Testis (tissue), 3 donors: ENCODE data around the gene EME1. TPM values are rescaled to one million over a fixed set of nuclear protein-coding genes. Genes with fewer than 3 reads are reported as not detected.

Experiments used
- DNase-seq: peaks from one replicate; pipeline ENCODE4 v3.0.0-alpha.2; 2019
- H3K27ac ChIP-seq, 2 donors: fragments of 200-600 bp; sonication (generic); one replicate each; pipeline ENCODE4 v1.5.1; 2019
- H3K27me3 ChIP-seq: fragments of 200-600 bp; sonication (generic); one replicate; pipeline ENCODE4 v1.5.1; 2019
- H3K36me3 ChIP-seq: fragments of 200-600 bp; sonication (generic); one replicate; pipeline ENCODE4 v1.5.1; 2017; ENCODE audit warnings: low read depth; ENCODE audit errors: missing control alignments
- H3K4me1 ChIP-seq: fragments of 200-600 bp; sonication (generic); one replicate; pipeline ENCODE4 v1.5.1; 2019
- H3K4me3 ChIP-seq, 2 donors: fragments of 200-600 bp; sonication (generic); one replicate each; pipeline ENCODE4 v1.5.1; 2017 to 2019
- H3K9me3 ChIP-seq: fragments of 200-600 bp; sonication (generic); one replicate; pipeline ENCODE4 v1.5.1; 2017
- CTCF ChIP-seq, 3 experiments: fragments of 450-650 bp in 2 of 3; fragments of 200-600 bp in 1 of 3; sonication (generic) in 1 of 3; IDR thresholded peaks; one replicate each; pipeline ENCODE4 v1.5.1; 2016 to 2019; ENCODE audit warnings: antibody characterized with exemption in 3 of 3, mild to moderate bottlenecking in 2 of 3, moderate library complexity in 1 of 3
- POLR2A ChIP-seq: fragments of 450-650 bp; IDR thresholded peaks from one replicate; pipeline ENCODE4 v1.6.1; 2017; ENCODE audit warnings: antibody characterized with exemption, mild to moderate bottlenecking, moderate library complexity
- WGBS, 2 donors: methylation state at CpG; one replicate each; pipeline ENCODE4 v1.1.5; 2018; 5-methylcytosine and 5-hydroxymethylcytosine counted together
- intact Hi-C: fragments of 100-400 bp; cut with DNase I; formaldehyde crosslinking; loops from one replicate; pipeline ENCODE4 v1.15.1; 2023; ENCODE audit warnings: low total_unique reads
- polyA plus RNA-seq: library from polyadenylated mRNA; stranded (reverse); fragments of 350-450 nt; fragmentation: Illumina TruSeq; extraction: RNeasy Lipid Tissue Mini Kit (QIAGEN cat#74804); gene quantifications from one replicate; pipeline ENCODE4 v1.2.3, GENCODE V29; 2014; ENCODE audit warnings: low read depth, low replicate concordance; ENCODE audit not compliant: insufficient read depth
- total RNA-seq, 2 donors: library from RNA; depleted of rRNA; stranded (reverse); fragments of >200 nt; gene quantifications; one replicate each; pipeline ENCODE4 v1.2.3, GENCODE V29; 2016

Gene EME1
- total and polyA plus RNA-seq, 3 donors from 2014 or later = 15.6 to 22.8 (median 19.3) TPM

DNA sequence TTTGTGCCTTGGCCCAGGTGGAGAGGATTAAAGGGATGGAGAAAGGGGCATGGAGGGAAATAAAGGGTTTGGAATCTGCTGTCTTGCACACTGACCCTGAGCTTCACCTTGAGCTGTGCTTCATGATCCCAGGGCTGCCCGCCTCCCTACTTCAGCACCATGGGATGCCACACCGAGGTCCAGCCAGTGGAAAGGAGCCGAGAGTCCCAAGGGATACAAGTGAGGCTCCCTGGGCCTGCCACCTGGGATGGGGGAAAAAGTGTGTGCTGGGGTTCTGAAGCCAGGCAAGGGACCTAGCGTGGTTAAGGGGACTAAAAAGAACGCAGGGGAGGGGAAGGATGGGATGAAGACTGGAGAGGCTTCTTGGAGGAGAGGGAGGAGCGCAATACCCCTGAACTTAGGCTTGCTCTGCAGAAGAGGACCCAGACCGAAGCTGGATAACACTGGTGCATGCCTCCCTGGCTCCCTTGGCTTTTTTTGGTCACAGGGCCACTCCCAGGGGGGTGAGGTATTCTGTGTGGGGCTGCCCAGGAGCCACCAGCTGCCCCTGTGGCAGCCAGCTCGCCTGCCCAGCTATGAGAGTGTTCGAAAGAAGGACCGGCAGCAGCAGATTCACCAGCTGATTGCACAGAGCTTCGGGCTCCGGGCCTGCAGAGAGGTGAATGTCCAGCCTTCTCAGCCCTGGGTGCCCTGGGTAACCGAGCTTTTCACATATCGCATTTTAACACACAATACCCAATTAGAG lies 7.2 kb upstream of the EME1 start:
- intact Hi-C loops = no loop called here
- Histone ChIP-seq H3K36me3 (no peaks in the 10 kb centered on the region), H3K4me1 (peaks cover 14% of the 10 kb centered on the region), H3K9me3 (no peaks in the 10 kb centered on the region), H3K4me3 (no peak overlapping the region), H3K27ac (no peak overlapping the region), H3K27me3 (no peaks in the 10 kb centered on the region)
- 84 to 93% methylated on average over 12 to 14 of the region's 14 CpGs for WGBS, 2 donors
- DNase-seq = no peak
- TF ChIP-seq POLR2A (no peak), CTCF (IDR thresholded peaks at IDR 0.05) (no peak)

- no peak for DNase-seq
These were observed 5.6 kb upstream of the EME1 start for GRCh38 chr17:50367401-50367800.

GRCh38 chr17:50370052-50370451 lies 3.0 kb upstream of the EME1 start:
- intact Hi-C loops = loop anchor here (10.0 kb wide), 1 partner anchor 105 kb away; the partner anchor contains the start of gene RSAD1
- no peak for DNase-seq
- Histone ChIP-seq H3K9me3 (no peaks in the 10 kb centered on the region), H3K4me3 (no peak overlapping the region), H3K4me1 (peaks cover 19% of the 10 kb centered on the region), H3K27me3 (no peaks in the 10 kb centered on the region), H3K36me3 (no peaks in the 10 kb centered on the region), H3K27ac (no peak overlapping the region)
- TF ChIP-seq CTCF (IDR thresholded peaks at IDR 0.05) = no peak
- no peak for TF ChIP-seq POLR2A
- 86 to 89% methylated on average over 5 of the region's 5 CpGs for WGBS, 2 donors

More at GRCh38 chr17:50367401-50367800, 5.6 kb upstream of the EME1 start:
- peaks cover 21% of the 10 kb centered on the region for H3K4me1 ChIP-seq
- 71 to 100% methylated on average over 1 of the region's 1 CpG for WGBS, 2 donors
- intact Hi-C loops = no loop called here
- H3K9me3 ChIP-seq = no peaks in the 10 kb centered on the region
- H3K4me3 ChIP-seq = no peak overlapping the region
- no peak overlapping the region for H3K27ac ChIP-seq
- no peak for TF ChIP-seq CTCF (IDR thresholded peaks at IDR 0.05)
- no peak for TF ChIP-seq POLR2A
- no peaks in the 10 kb centered on the region for H3K36me3 ChIP-seq
- no peaks in the 10 kb centered on the region for H3K27me3 ChIP-seq

DNA sequence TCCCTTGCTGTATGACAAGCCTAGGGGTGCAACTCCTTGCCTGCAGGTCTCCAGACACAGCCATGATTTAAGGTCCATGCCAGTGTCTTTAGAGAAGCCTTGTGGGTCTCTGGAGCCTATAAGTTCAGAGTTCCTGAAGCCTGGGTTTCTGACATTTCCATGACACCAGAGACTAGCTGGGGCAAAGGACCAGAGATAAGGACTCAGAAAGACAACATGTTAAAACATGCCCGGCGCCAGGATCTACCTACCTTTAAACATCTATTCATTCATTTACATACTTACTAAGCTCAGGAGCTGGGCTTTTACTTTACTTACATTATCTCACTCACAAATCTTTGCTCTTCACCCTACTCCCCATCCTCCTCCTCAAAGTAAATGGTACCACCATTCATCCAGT lies 1.5 kb upstream of the EME1 start:
- Histone ChIP-seq H3K27ac (no peak overlapping the region), H3K4me1 (peaks cover 19% of the 10 kb centered on the region), H3K36me3 (no peaks in the 10 kb centered on the region), H3K27me3 (no peaks in the 10 kb centered on the region), H3K9me3 (no peaks in the 10 kb centered on the region), H3K4me3 (no peak overlapping the region)
- intact Hi-C loops = loop anchor here (10.0 kb wide), 1 partner anchor 103 kb away; the partner anchor contains the start of gene RSAD1
- TF ChIP-seq CTCF (IDR thresholded peaks at IDR 0.05) (no peak), POLR2A (no peak)
- no peak for DNase-seq
- 89 to 91% methylated on average over 2 of the region's 2 CpGs for WGBS, 2 donors
